Epithelial cell of esophagus (primary cell): ENCODE results near the gene CFL1.

Experiments used
- DNase-seq: peaks from one replicate; pipeline ENCODE4 v3.0.0; 2010; ENCODE audit warnings: low read depth
- H3K4me3 ChIP-seq: 2 replicates; pipeline ENCODE4 v1.5.1; 2011; ENCODE audit warnings: mild to moderate bottlenecking, low read length, control low read depth
- TF ChIP-seq, protein P1 (sequence below): IDR thresholded peaks from 2 replicates; pipeline ENCODE4 v1.5.1; 2011; ENCODE audit warnings: low read depth, mild to moderate bottlenecking, low read length, control low read depth, inconsistent platforms; ENCODE audit not compliant: insufficient read depth; ENCODE audit errors: missing control alignments

Gene CFL1

DNA sequence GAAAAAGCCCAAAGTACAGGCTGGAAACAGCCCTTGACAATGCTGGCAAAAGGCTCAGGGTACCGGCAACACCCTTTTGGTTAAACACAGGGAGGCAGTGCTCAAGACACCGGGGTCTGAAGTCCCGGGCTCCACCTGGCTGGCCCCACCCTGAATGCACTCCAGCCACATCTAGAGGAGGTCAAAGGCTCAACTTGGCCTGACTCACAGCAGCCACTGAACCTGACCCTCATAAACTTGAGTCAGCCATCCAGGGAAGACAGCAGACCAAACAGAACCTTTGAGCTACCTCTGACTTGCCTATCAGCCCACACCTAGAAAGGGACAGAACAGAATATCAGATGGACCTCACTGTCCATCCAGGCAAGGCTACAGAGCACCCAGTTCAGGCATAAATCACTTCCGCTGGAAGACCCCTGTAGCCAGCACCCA is 3.8 kb downstream of the CFL1 start:
- DNase-seq: no peak
- H3K4me3 ChIP-seq: no peak overlapping the region
- TF ChIP-seq, protein P1, sequence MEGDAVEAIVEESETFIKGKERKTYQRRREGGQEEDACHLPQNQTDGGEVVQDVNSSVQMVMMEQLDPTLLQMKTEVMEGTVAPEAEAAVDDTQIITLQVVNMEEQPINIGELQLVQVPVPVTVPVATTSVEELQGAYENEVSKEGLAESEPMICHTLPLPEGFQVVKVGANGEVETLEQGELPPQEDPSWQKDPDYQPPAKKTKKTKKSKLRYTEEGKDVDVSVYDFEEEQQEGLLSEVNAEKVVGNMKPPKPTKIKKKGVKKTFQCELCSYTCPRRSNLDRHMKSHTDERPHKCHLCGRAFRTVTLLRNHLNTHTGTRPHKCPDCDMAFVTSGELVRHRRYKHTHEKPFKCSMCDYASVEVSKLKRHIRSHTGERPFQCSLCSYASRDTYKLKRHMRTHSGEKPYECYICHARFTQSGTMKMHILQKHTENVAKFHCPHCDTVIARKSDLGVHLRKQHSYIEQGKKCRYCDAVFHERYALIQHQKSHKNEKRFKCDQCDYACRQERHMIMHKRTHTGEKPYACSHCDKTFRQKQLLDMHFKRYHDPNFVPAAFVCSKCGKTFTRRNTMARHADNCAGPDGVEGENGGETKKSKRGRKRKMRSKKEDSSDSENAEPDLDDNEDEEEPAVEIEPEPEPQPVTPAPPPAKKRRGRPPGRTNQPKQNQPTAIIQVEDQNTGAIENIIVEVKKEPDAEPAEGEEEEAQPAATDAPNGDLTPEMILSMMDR: no peak

DNA sequence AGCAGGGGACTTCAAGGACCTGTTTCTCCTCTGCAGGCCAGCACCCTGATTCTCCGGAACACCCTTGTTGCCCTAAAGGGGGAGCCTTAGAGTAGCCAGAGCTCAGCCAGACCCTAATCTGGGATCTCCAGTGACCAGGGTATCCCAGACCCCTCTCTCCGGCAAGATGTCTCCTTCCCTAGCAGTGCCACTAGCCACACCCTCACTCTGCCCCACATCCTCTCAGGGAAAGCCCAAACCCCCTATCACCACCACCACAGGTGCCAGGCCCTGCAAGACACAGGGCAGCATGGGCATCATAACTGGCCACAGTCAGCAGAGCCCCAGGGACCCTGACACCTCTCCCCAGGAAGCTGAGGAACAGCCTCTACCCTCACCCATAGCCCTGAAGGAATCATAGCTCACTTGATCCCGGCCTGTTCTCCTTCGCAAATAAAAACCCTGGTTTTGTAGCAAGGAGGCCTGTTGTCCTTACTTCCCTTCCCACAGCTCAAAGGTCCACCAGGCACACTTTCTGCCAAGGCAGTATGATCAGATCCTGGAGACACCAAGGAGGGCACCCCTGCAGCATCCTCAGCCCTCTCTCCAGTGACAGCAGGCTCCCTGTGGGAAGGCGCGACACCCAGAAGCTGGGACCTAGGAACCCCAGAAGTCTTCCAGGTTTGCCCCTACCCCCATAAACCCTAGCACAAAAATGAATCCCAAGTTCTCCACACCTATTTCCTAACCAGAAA is 4.6 kb downstream of the CFL1 start:
- no peak overlapping the region for H3K4me3 ChIP-seq
- TF ChIP-seq, protein P1: no peak
- DNase-seq: no peak

DNA sequence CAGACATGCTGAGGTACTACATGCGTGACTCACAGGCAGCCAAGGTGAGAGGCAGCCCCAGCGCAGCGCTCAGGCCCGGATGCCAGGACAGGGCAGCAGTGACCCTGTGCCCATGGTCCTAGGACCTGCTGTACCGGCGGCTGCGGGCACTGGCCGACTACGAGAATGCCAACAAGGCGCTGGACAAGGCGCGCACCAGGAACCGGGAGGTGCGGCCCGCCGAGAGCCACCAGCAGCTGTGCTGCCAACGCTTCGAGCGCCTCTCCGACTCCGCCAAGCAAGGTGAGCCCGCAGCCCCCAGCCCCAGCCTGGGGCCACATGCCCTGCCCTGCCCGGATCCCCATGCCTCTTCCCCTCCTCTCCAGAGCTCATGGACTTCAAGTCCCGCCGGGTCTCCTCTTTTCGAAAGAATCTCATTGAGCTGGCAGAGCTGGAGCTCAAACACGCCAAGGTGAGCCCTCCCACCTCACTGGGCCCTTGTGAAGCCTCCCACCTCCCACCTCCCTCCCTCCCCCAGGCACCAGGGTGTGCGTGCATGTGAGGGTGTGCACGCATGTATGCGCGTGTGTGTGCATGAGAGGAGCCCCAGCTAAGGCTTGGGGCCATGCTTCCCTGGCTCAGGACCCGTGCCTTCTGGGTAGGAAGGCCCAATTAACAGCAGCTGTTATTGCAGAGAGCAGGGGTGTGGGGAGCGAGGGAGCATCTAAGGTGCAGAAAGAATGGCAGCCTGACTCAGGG is 5.3 kb downstream of the CFL1 start:
- DNase-seq: no peak
- TF ChIP-seq, protein P1: no peak
- H3K4me3 ChIP-seq: no peak overlapping the region

DNA sequence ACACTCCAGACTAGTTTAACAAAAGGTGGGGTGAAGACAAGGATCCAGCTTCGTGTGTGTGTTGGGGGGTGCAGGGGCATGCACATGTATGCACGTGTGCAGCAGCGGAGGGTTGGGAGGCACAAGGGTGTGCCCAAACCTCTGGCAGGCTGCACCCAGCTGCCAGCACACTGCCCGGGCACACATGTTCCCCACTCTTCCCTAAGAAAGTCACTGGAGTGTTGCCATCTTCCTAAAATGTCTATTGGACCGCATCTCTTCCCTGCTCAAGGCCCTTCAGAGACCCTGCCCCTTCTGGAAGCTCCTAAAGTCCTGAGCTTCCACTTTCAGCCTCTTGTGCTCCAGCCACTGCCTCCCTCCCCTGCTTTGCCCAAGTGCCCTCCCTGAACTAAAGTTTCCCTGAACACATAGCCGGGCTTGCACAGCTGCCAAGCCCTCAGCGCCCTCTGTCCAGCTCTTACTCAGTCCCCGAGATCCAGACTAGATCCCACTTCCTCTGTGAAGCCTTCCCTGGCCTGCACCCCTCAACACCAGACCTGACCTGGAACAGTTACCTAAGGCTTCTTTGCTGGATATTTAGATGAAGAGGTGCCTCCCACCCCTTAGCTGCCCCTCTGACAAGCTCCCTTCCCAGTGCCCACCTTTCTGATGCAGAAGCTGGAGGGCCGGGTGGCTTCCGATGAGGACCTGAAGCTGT is 6.0 kb downstream of the CFL1 start:
- TF ChIP-seq, protein P1: no peak
- H3K4me3 ChIP-seq: no peak overlapping the region
- DNase-seq: no peak

GRCh38 chr11:65851083-65851579 is 6.8 kb downstream of the CFL1 start:
- H3K4me3 ChIP-seq: no peak overlapping the region
- DNase-seq: no peak
- TF ChIP-seq, protein P1: peak; percentile 62

GRCh38 chr11:65850217-65851082 is 7.5 kb downstream of the CFL1 start:
- DNase-seq: no peak
- TF ChIP-seq, protein P1: no peak

More at GRCh38 chr11:65850217-65851082, 7.5 kb downstream of the CFL1 start:
- no peak overlapping the region for H3K4me3 ChIP-seq
